Esophagus squamous epithelium (tissue), 4 donors: ENCODE measurements around the gene KRT13.

Source experiments
- POLR2A ChIP-seq, 4 donors: fragments of 450-650 bp; IDR thresholded peaks; one replicate each; pipeline ENCODE4 v1.6.1; 2017; ENCODE audit warnings: antibody characterized with exemption in 4 of 4, mild to moderate bottlenecking in 4 of 4, moderate library complexity in 3 of 4
- TF ChIP-seq, protein P1 (sequence below), 6 experiments: fragments of 450-650 bp in 4 of 6; fragments of 200-600 bp in 2 of 6; sonication (generic) in 2 of 6; IDR thresholded peaks; one replicate each; pipeline ENCODE4 v1.5.1; 2016 to 2019; ENCODE audit warnings: antibody characterized with exemption in 6 of 6, mild to moderate bottlenecking in 4 of 6, moderate library complexity in 4 of 6

DNA sequence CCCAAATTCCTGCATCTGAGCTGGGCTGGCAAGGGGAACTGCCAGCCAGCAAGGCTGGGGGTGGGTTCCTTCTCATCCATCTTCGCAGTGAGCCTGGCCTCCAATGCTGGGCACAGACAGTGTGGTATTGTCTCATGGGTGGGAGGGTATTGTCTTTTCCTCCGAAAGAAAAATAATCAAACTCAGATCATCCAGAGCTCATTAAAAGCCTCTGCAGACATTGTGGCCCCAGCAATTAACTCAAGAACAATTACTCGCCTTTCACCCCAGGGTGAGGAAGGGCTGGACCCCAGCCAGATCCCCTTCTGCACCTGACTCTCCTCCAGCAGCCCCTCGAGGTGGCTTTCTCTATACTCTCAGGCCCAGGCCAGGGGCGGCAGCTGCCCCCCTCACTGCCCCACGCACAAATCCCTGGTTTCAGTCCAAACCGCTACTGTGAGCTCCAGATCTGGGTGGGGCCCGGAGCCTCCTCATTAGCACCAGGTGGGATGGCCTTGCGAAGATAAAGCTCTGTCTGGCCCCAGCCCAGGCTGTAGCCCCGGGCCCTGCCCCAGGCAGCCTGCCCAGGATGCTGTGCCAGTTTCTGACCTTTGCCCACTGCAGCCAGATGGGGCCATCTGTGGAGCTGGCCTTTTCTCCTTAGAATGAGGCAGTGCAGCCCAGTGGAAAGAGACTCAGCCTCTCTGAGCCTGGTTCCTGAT lies 15.6 kb upstream of the KRT13 start:
- TF ChIP-seq POLR2A (IDR thresholded peaks at IDR 0.05), result no peak
- TF ChIP-seq, protein P1, sequence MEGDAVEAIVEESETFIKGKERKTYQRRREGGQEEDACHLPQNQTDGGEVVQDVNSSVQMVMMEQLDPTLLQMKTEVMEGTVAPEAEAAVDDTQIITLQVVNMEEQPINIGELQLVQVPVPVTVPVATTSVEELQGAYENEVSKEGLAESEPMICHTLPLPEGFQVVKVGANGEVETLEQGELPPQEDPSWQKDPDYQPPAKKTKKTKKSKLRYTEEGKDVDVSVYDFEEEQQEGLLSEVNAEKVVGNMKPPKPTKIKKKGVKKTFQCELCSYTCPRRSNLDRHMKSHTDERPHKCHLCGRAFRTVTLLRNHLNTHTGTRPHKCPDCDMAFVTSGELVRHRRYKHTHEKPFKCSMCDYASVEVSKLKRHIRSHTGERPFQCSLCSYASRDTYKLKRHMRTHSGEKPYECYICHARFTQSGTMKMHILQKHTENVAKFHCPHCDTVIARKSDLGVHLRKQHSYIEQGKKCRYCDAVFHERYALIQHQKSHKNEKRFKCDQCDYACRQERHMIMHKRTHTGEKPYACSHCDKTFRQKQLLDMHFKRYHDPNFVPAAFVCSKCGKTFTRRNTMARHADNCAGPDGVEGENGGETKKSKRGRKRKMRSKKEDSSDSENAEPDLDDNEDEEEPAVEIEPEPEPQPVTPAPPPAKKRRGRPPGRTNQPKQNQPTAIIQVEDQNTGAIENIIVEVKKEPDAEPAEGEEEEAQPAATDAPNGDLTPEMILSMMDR (IDR thresholded peaks at IDR 0.05), result no peak
